Activated CD8-positive, alpha-beta memory T cell treated with anti-CD3 and anti-CD28 coated beads, Interleukin-2, amount 50 U/mL, for 24 hours (primary cell): ENCODE data around the gene TBX2.
"Not testable (repeated sequence)": the region's sequence is repeated elsewhere in the genome, so short reads cannot be mapped to it uniquely, and the experiment has no call there.

Source experiments
- DNase-seq: peaks from one replicate; pipeline ENCODE4 v3.0.0-alpha.2; 2020; ENCODE audit errors: extremely low read depth

Gene TBX2

GRCh38 chr17:61431594-61432311 is 32.1 kb downstream of the TBX2 start:
- no peak for DNase-seq

- DNase-seq = no peak
Observed at GRCh38 chr17:61436273-61436672, 36.6 kb downstream of the TBX2 start.

- DNase-seq = no peak
Observed at GRCh38 chr17:61436995-61437704, 37.5 kb downstream of the TBX2 start.

- no peak for DNase-seq
Observed at GRCh38 chr17:61440697-61441096, 41.1 kb downstream of the TBX2 start.

GRCh38 chr17:61441507-61441906 is 41.9 kb downstream of the TBX2 start:
- not testable (repeated sequence) for DNase-seq

- no peak for DNase-seq
Observed at GRCh38 chr17:61442136-61442775, 42.6 kb downstream of the TBX2 start.

- DNase-seq = no peak
Observed at GRCh38 chr17:61442878-61443474, 43.3 kb downstream of the TBX2 start.

DNA sequence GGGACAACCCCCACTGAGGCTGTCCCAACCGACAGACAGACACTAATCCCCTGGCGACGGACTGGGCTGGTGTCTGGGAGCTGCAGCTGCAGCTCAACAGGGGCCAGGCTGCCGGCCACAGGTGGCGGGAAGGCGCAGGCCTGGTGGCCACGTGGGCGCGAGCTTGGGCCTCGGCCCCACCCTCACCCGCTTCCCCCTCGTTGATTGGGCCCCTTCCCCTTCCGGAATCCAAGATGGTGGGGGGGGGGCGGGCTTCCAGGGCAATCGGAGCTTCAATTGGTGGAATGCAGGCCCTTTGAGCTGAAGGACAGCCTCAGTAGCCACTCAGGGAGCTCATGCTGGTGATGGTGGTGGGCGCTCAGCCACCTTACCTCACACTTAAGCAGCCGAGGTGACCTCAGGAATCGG is 43.8 kb downstream of the TBX2 start:
- no peak for DNase-seq

- DNase-seq = no peak
Observed at GRCh38 chr17:61444075-61444474, 44.4 kb downstream of the TBX2 start.

- no peak for DNase-seq
Observed at GRCh38 chr17:61444831-61445230, 45.2 kb downstream of the TBX2 start.

DNA sequence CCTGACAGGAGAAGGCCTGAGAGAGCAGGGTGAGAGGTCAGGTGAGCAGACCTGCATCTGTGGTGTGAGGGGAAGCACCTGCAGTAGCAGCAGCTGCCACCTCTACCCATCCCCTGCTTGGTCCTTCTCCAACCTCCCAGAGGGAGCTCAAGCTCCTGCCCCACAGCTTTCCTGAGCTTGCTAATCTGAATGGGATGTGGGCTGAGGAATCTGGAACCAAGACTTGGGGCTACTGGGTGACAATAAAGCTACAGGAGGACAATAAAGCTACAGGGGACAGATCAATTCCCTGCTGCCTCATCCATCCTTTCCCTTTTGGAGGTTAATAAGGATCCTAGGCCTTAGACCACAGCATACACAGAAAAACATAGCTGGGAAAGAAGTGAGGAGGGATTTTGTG is 47.7 kb downstream of the TBX2 start:
- DNase-seq = no peak

DNA sequence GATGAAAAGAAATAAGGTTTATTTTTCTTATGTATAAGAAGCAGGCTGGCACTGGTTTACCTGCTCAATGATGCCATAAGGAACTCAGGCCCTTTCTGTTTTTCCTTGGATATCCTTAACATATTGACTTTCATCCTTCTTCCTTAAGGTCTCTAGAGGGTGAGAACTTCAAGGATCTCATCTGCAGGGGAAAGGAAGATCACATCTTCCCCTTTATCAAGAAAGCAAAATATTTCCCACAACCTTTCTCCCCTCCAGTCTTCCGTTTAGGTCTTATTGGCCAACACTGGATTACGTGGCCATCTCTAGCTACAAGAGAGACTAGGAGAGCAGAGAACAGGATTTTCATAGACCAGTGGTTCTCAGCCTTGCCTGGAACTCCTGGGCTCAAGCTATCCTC is 48.4 kb downstream of the TBX2 start:
- DNase-seq = no peak

- not testable (repeated sequence) for DNase-seq
Observed at GRCh38 chr17:61449140-61449539, 49.5 kb downstream of the TBX2 start.

DNA sequence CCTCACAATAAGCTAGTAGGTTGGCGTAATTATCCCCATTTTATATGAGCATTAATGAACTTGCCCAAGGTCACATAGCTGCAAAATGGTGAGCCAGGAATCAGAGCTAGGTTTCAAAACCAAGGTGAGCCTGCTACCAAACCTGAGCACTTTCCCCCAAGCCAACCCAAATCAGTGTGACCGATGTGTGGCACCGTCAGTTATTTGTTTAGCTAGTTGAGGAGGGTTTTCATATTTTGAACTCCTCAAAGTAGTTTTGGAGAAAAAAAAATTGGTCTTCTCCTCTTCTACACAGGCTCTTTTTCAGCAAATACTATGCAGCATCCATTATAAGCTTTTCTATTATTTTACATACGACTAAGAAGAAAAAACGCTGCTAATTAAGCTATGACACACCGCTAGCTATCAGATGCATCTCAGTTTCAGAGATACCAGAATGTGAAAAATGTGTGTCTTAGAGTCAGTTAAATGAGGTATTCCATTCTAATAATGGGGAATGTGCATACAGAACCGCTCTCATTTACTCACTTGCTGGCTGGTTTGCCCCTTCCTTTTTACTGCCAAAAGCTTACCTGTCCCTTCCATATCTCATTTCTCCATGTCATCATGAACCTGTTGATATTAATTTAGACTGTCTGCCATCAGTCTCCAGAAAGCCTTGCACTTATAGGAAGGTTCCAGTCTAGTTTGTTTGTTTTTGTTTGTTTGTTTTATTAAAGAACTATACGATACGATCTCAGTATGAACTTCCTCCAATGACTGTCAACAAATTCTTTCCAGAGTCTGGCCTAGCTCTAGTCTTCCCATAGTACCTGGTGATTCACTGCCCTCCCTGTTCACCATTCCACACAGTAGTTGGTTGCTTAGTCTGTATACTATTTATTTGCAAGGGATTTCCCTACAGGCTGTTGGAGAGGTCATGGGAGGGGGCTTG is 50.3 kb downstream of the TBX2 start:
- DNase-seq = no peak

GRCh38 chr17:61450641-61451537 is 51.2 kb downstream of the TBX2 start:
- DNase-seq = no peak

- DNase-seq = no peak
Observed at GRCh38 chr17:61451538-61452300, 52.1 kb downstream of the TBX2 start.

- no peak for DNase-seq
Observed at GRCh38 chr17:61452301-61453290, 53.0 kb downstream of the TBX2 start, which contains the start of gene TBX4. Gene TBX4, plus strand, starts transcription at chr17:61452422. Its CDS starts 4,069 bp downstream, at chr17:61456491.
